HG02973 (cell line): Measurements from ENCODE around the gene ARHGAP45.

ENCODE experiments used
- ATAC-seq: cut with Tn5 transposase; IDR thresholded peaks from one replicate; pipeline ENCODE4 v1.9.1; 2021; ENCODE audit warnings: moderate library complexity; ENCODE audit not compliant: unreplicated experiment

Gene ARHGAP45

GRCh38 chr19:1084024-1084868 is 17.3 kb downstream of the ARHGAP45 start:
- ATAC-seq = no peak

DNA sequence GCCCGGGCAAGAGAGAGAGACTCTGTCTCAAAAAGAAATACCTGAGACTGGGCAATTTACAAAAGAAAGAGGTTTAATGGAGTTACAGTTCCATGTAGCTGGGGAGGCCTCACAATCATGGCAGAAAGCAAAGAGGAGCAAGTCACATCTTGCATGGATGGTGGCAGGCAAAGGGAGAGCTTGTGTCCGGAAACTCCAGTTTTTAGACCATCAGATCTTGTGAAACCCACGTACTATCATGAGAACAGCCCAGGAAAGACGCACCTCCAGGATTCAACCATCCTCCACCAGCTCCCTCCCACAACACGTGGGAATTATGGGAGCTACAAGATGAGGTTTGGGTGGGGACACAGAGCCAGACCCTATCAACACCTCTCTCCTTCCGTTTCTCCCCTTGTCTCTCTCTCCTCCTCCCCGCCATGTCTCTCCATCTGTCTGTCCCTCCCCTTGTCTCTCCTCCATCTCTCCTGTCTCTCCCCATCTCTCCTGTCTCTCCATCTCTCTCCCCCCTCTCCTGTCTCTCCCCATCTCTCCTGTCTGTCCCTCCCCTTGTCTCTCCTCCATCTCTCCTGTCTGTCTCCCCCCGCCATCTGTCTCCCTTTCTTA is 18.2 kb downstream of the ARHGAP45 start:
- no peak for ATAC-seq

- no peak for ATAC-seq
Measured at GRCh38 chr19:1085676-1086442, 18.9 kb downstream of the ARHGAP45 start.

- no peak for ATAC-seq
Measured at GRCh38 chr19:1086613-1087012, 19.6 kb downstream of the ARHGAP45 start.

DNA sequence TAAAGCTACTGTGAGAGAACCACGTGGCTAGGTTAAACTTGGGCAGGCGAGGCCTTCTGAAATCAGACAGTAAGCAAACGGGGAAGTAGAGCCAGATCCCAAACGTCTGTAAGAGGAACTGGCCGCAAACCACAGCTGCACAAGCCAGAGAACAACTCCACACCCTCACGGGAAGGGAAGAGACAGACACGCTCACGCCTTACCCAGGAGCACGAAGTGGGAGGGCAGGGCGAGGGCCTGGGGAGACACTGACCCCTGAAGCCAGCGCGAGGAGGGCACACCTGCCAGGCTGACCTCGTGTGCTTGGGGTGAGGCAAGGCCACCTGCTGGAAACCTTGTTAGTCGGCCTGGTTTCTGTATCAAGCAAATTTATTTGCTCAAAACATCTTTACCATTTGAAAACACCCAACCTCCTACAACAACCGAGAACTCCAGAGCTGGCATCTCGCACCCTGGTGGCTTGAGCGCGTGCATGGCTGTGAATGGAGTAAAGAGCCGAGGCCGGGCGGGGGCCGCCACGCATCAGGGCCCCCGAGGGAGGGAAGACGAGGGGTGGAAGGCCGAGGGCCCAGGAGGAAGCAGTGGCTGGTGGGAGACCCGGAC is 20.9 kb downstream of the ARHGAP45 start:
- no peak for ATAC-seq

- ATAC-seq = no peak
Measured at GRCh38 chr19:1088416-1089010, 21.5 kb downstream of the ARHGAP45 start.

DNA sequence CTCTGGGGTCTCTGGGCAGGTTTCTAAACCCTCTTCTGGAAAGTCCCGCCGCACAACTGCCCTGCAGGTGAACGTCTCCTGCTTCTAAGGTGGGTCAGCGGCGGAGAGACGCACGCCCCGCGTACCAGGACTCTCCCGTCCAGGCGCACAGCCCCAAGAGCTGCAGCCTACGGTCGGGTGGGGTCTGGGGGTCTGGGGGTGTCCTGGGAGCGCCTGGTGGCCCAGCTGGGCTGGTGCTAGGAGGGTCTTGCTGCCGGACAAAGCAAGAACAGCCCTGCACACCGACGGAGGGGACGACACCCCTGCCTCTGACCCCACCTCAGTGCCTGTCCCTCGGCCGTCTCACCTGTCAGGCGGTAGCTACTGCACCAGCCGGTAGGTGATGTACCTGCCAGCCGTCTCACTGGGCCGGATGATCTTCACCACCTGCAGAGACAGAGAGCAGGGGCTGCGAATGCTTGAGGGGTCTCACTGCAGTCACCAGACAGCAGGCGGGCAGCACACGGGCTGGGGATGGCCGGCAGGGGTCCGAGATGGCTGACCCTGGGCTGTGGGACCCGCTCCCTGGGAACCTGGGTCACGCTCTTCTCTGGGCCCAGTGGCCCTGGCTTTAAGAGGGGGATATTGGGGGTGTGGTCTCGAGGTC is 22.3 kb downstream of the ARHGAP45 start:
- no peak for ATAC-seq

- ATAC-seq = no peak
Measured at GRCh38 chr19:1089891-1090290, 22.9 kb downstream of the ARHGAP45 start.

DNA sequence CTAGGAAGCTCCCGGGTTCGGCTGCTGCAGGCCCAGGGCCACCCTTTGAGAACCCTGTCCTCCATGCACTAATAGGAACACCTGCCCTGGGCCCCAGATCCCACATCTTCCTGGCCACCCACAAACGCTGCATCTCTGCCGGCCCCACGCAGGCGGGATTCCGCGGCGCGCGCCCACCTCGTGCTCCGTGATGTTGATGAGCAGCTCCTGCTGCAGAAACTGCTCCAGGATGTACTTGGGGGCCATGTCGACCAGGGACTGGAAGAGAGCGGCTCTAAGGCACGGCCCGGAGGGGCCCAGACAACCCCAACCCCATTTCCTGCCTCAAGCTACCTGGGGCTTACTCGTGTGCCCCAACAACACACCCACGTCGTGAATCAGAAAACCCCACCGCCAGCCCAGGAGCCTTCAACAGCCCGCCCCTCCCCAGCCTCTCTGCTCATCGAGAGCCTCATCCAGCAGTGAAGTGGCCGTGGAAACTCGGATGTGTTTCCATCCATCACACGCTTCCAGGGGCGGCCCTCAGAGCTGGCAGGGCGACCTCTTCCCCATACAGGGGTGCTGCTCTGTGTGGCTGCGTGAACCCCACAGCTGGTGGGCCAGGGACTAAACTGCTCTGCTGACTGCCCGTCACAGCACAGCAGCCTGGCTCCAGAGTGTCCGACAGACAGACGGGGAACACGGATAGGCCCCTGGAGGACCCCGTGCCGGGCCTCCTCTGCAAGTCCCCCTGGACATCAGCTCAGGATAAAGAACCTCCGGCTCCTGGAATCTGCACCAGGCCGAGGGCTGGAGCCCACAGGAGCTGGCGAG is 24.0 kb downstream of the ARHGAP45 start:
- ATAC-seq = no peak

- no peak for ATAC-seq
Measured at GRCh38 chr19:1091544-1092175, 24.7 kb downstream of the ARHGAP45 start.

- ATAC-seq = no peak
Measured at GRCh38 chr19:1093330-1093729, 26.4 kb downstream of the ARHGAP45 start.

DNA sequence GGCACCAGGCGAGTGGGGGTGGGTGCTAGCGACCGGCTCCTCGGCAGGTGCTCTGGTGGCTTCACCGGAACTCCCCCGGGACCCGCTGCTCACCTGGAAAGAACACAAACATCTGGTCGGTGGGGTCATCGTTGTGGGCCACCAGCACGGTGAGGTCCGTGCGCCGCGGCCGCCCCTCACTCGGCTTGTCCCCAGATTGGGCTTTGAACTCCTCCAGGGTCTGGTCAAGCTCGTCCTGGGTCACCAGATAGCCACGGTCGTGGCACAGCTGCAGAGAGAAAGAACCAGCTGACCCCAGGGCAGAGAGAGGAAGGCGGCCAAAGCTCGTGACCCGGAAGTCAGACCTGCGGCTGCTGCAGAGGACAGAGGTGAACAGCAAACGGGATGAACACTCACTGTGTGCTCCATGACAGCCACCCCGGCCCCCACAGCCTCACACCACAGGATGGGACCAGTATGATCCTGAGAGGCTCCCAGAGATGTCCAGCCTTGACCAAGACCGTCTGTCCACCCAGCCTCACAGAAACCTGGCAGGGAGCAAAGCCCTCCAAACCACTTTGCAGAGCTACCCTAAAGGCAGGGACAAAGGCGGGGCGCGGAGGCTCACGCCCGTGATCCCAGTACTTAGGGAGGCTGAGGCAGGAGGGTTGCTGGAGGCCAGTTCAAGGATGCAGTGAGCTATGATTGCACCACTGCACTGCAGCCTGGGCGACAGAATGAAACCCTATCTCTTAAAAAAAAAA is 27.0 kb downstream of the ARHGAP45 start:
- no peak for ATAC-seq

DNA sequence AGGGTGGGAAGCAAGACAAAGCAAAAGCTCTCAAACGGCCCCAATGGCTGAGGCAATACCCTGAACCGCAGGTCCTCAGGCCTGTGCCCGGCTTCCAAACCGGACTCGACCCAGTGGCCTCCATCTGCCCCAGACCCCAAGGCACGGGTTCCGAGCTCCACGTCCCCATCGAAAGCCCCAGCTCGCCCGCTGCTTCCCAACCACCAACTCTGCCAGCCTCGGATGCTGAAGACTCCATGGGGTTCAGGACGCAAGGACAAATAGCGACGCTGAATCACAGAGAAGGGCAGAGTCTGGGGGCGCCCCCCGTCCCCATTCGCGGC is 27.6 kb downstream of the ARHGAP45 start:
- ATAC-seq = no peak

GRCh38 chr19:1094978-1095701 is 28.2 kb downstream of the ARHGAP45 start, which contains the start of gene POLR2E:
Gene POLR2E, minus strand, starts transcription at chr19:1095375. Its CDS starts 60 bp downstream, at chr19:1095315.
- ATAC-seq = peak; percentile 79

DNA sequence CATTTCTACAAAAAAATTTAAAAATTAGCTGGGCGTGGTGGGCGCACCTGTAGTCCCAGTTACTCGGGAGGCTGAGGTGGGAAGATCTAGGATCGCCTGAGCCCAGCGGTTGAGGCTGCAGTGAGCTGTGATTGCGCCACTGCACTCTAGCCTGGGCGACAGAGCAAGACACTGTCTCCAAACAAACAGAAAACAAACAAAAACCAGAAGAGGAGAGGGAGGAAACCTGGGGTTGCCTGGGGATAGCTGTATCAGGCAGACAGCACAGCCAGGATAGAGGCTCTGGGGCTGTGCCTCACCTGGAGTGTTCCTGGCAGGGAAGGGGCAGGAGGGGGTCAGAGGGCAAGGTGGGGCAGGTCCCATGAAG is 30.8 kb downstream of the ARHGAP45 start:
- no peak for ATAC-seq

DNA sequence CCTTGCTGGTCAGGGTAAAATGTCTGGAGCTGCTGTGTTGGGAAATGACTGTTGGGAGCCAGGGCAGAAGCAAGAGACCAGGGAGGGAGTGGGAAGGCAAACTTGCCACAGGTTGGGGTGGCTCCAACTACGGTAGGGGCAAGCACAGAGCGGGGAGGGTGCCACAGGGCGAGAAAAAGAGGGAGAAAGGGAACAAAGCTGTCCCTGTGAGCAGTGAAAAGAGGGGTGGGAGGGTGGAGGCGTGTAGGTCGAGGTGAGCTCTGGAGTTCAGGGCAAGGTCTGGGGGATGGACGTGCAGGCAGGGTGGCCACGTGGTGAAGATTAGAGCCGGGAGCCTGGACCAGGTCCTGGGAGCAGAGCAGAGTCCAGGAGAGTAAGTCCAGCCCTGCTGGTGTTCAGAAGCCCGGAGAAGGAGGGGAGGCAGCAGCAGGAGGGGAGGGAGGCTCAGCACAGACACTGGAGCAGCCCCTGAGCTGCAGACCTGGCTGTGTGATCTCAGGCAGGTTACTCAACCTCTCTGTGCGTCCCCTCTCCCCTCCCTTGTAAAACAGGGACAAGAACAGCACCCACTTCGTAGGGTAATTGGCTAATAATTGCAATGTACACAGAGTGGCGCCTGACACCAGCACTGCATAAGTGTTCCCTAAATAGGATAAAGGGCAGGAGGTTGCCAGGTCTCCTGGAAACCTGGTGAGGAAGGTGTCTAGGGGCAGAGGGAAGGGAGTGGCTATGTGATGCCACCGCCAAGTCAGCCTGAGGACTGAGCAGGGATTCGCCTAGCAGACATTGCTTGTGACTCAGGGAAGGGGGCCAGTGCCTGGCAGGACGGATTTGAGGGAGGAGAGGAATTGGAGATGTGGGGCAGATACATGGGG is 31.4 kb downstream of the ARHGAP45 start:
- no peak for ATAC-seq

DNA sequence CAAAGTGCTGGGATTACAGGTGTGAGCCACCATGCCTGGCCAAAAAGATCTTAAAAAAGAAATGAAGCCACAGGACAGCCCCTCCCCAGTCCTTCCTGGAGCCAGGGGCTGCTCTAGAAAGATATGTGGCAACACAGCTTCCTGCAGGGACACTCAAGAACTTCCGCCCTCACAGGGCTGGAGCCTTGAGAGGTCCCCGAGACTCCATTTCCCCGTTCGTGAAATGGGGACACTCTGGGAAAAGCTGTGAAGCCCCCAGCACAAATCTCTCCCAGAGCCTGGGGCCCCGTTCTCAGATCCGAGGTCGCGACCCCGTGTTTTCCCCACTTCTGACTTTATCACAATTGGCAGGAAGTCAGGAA is 34.4 kb downstream of the ARHGAP45 start:
- no peak for ATAC-seq
